Measurements from ENCODE around the gene MICALL2.

The MICALL2 gene

DNA sequence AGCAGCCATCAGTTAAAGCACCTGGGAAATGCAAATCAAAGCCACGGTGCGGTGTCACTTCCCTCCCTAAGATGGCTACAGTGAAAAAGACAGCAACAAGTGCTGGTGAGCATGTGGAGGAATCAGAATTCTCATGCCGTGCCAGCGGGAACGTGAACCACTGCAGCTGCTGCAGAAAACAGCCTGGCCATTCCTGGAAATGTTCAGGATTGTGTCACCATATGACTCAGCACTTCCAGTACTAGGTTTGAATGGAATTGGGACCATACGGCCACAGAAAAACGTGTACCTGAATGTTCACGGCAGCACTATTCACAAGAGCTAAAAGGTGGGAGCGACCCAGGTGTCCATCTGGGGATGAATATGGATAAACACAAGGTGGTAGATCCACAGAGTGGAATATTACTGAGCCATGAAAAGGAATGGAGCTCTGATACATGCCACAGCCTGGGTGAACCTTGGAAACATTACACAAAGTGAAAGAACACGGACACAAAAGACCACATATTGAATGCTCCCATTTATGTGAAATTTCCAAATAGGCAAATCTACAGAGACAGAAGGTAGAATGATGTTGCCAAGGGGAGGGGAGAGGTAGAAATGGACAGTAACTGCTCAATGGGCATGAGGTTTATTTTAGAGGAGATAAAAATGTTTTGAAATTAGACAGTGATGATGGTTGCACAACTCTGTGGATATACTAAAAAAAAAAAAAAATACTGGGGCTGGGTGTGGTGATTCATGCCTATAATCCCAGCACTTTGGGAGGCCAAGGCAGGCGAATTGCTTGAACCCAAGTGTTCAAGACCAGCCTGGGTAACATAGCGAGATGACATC lies 61.6 kb downstream of the MICALL2 start:
- in situ Hi-C loops (cut with MboI; ENCODE audit: low sequenced_read_pairs), result no loop called here

DNA sequence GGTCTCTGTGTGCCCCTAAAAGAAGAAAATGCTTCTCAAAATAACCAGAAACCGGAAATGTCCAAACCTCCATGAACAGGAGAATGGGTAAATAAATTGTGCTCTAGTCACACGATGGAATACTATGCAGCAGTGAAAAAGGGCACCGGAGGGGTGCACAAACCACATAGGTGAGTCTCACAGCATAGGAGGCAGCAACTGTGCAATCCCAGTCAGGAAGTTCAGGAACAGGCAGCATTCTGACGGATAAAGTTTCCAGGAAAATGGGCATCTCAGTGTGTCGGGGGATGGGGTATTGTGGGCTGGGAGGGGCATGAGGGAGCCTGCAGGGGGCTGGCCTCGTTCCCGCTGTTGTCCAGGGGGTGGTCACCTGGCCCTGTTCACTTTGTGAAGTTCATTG lies 63.1 kb downstream of the MICALL2 start:
- in situ Hi-C loops (cut with MboI; ENCODE audit: low sequenced_read_pairs), result no loop called here

DNA sequence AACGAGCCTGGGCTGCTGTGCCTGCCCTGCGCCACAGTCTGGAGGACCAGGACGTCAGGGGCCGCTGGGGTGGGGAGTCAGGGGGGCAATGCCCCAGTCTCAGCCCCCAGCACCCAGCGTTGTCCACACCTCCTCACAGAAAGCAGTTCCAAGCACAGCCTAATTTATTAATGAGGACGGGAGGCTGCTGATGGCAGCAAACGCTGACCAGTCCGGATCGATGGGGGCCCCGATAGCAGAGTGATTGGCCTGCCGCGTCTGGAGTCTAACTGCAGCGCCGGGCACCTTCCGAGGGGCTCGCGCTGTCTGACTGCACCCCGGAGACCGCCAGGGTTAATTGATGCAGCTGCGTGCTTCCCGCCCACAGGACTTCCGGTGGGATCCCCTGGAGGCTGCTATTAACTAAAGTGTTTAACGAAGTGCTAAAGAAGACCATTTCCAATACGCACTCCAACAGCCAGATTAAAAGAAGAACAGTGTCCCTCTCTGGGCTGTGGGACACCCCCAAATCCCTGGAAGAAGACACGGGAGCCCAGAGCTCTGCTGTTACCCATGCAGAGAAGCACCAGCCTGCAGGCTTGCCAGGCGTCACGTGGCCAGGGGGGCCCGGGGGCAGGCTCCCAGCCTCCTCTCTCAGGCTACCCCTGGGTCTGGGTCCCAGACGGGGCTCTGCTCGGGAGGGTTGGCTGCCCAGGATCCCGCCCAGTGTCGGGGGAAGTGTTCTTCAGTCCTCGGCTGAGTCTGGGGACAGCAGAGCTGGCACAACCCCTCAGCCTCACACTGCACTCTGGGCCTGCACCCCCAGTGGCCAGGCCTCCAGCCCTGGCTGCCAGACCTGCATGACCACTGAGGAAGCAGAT lies 63.8 kb downstream of the MICALL2 start:
- in situ Hi-C loops (cut with MboI; ENCODE audit: low sequenced_read_pairs), result no loop called here

DNA sequence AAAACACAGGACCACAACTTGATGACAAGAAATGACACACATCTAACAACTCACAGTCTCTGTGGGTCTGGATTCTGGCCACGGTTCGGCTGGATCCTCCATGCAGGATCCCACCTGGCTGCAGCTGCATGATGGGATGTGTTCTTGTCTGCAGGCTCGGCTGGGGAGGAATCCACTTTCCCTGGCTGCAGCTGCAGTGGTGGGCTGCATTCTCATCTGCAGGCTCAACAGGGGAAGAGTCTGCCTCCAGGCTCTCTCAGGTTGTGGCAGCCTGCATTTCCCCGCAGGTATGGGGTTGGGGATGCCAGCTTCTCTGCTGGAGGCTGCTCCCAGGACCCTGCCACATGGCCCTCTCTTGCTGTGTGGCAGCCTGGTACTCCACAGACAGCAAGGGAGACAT lies 64.9 kb downstream of the MICALL2 start:
- in situ Hi-C loops (cut with MboI; ENCODE audit: low sequenced_read_pairs), result no loop called here

DNA sequence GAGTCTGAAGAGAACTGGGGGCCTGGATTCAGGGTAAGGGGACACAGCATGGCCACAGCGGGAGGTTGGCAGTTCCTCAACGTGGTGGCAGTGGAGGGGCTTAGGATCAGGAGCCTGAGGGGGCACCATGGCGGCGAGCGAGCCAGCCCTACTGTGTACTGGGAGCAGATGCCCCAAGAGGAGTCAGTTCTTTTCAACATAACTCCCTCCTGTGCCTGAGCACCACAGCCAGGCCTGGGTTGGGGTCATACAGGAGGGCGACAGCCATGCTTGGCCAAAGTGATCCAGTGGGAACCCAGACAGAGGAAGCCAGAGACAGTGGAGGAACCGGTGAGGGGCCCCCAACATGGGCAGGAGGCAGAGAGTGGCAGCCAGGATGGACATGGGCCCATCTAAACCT lies 65.8 kb downstream of the MICALL2 start:
- in situ Hi-C loops (cut with MboI; ENCODE audit: low sequenced_read_pairs), result no loop called here

DNA sequence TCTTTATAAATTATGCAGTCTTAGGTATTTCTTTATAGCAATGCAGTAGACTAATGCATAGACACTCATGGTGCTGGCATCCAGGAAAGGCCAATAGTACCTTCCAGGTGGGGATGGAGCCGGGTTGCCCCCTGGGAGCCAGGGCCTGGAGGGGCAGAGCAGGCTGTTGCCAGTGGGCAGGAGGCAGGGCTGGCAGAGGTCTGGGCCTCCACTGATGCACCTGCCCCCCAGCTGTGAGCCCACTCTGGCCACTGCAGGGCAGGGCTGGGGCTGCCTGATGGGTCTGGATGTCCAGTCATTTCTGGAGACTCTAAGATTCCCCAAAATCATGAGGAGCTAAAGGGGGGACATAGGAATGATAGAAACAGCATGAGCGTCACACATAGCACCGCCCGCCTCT lies 66.7 kb downstream of the MICALL2 start:
- in situ Hi-C loops (cut with MboI; ENCODE audit: low sequenced_read_pairs), result no loop called here

DNA sequence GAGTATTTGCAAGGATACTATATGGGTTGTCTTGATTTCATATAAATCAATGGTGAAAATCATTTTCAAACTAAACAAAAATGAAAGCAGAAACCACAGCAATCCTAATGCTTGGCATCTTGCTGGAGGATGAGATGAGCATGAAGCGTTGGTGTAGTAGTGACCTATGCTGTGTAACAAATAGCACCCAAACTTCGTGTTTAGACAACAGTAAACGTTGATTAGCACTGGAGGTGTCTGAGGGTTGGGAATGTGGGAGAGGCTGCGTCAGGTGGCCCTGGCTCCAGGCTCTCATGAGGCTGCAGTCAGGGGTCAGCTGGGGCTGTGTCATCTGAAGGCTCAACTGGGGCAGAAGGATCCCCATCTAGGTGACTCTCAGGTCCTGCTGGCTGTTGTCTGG lies 67.8 kb downstream of the MICALL2 start:
- in situ Hi-C loops (cut with MboI; ENCODE audit: low sequenced_read_pairs), result no loop called here

DNA sequence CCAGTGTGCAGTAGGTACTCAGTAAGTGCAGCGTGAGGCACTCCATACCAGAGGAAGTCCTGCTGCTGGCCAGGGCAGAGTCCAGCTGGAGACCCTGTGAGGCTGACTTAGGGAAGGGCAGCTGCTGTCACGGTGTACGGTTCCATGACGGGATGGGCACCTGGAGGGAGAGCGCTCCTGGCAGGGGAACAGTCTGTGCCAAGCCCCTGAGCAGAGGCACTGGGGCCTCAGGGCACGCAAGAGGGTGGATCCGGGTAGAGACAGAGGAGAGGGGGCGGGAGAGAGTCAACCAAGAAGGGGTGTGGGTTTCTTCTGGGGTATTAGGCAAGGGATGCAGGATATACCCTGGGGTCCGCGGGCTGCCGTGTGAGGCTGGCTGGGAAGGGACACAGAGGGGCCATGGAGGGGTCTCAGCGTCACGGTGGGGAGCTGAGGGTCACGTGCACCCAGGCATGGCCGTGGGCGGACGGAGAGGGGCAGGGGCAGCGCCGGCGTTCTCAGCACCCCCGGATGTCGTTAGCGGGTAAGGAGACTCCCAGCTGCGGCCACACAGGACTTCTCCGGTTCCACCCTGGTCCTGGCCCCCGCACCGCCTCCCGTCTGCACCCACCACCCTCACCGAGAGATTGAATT lies 70.5 kb downstream of the MICALL2 start:
- in situ Hi-C loops (cut with MboI; ENCODE audit: low sequenced_read_pairs), result no loop called here

DNA sequence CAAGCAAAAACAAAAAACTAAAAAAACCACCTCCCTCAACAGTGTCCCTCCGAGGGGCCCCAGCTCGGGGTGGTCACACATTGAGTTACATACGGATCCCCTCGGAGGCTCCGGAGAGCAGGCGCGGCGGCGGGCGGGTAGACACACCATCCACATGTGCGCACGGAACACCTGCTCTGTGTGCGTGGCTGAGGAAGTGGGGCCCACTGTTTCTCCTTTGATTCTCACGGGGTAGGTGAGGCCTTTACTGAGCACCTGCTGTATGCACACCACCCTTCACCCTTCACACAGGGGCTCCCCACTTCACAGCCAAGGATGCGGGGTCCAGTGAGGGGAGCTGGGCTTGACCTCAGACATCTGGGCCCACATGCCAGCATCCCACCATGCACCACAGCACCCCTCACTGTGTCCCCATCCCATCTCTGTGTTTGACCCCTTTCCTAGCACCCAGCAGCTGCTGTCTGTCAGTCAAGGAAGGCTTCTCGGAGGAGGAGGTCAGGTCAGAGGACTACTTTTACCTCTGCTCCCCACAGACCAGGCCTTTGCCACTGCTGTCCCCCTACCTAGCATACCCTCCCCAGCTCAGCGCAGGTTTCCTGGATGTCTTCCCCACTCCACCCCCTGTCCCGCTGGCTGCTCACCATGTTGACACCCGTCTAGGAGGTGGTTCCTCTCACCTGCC lies 71.1 kb downstream of the MICALL2 start:
- in situ Hi-C loops (cut with MboI; ENCODE audit: low sequenced_read_pairs), result no loop called here

DNA sequence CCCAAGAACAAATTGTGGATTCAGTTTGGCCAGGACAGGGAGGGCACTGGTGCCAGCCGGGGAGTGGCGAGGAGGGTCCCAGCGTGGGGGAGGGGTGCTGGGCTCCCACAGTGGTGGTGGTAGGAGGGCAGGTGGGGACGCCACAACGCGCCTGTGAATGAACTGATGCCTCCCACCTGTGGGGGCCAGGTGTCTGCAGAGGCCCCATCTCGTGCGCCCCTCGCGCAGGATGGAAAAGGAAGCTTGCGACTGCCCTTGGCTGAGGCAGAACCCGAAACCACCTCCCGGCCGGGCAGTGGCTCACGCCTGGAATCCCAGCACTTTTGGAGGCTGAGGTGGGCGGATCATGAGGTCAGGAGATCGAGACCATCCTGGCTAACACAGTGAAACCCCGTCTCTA lies 72.0 kb downstream of the MICALL2 start:
- in situ Hi-C loops (cut with MboI; ENCODE audit: low sequenced_read_pairs), result no loop called here

DNA sequence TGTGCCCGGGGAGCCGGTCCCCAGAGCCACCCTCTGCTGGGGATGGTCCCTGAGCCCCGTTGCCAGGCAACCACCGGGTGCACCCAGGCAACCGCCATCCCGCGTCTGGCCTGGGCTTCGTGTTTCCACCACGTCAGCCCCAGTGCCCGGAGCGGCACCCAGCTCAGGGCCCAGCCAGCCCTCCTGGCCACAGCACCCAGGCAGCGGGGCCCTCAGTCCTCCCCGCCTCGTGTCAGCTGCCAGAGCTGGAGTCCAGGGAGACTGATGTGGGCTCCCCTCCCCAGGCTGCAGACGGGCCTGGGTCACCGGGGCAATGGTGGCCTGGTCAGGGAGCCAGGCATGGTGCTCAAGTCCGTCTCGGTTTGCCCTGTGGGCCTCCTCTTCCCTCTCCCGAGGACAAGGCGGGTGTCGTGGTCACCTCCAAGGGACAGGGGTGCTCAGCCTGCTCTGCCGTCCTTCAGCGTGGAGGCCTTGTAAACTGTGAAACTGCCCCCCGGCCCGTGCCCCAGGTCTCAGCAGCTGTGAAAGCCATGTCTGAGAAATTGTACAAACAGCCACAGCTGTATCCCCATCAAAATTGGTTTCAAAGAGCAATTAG lies 72.5 kb downstream of the MICALL2 start:
- in situ Hi-C loops (cut with MboI; ENCODE audit: low sequenced_read_pairs), result no loop called here

DNA sequence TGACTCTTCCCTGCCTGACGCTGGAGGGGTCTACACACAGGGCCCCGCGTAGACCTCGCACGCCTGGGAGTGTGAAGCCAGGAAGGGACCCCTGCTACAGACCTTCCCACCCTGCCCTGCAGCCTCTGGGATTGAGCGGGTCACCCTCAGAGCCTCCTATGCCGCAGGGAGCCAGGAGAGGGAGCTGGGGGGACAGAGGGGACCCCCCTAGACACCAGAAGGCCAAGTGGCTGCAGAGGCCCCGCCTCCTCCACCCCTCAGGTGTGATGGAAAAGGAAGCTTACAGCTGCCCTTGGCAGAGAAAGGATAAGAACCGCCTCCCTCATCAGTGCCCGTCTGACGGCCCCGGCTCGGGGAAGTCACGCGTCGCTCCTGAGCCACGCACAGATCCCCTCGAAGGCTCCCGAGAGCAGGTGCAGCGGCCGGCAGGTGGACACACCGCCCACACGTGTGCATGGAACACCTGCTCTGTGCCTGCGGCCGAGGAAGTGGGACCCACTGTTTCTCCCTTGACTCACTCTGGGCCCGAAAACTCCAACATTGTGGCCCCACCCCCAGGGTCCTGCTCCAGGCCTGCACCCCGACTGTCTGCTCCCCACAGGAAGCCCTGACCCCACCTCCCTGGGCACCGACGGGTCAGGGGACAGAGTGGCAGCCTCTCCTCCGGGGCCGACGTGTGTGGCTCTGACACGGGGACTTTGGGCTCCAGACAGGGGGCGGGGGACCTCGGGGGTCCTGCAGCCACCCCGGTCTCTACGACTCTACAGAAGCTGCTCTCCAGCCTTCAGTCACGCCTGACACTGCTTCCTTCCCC lies 73.3 kb downstream of the MICALL2 start:
- in situ Hi-C loops (cut with MboI; ENCODE audit: low sequenced_read_pairs), result no loop called here

DNA sequence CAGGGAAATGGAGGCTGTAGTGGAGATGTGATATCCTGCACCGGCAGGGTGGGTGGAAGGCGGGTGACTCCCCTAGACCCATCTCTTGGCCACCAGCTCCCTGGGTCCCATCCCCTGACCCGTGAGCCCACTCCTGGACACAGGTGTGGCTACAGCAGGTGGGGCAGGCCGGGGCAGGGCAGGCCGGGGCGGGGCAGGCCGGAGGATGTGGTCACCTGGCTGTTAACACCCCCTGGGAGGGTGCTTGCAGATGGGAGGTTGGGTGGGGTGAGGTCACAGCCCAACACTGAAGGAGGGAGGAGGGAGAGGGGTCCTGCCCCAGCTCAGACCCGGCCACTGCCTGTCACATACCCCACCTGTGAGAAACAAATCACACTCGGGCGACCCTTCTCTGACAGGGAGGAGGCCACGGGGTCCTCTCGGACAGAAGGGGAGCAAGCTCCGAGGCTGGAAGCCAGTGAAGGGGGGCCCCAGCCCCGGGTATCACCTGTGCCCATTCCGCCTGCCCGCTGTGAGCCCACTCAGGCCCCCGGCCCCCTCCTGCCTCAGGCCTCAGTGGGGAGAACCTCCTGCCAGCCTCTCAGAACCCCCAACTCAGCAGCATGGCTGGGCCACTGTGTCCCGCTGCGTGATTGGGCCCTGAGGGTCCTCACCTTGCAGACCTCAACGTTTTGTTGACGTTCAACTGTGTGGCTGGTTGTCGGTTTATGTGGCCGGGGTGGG lies 74.0 kb downstream of the MICALL2 start:
- in situ Hi-C loops (cut with MboI; ENCODE audit: low sequenced_read_pairs), result no loop called here
